A673 (cell line): ENCODE measurements around the gene GULP1. TPM values are rescaled to one million over a fixed set of nuclear protein-coding genes. Genes with fewer than 3 reads are reported as not detected.
A peak's percentile ranks its signal among the peaks of the same experiment; 100 is the strongest.

Source experiments
- BruUV-seq: library from RNA; stranded (reverse); fragments of 400-500 nt; replicated peaks from 2 replicates; lab custom pipeline; 2021; lab: Mats Ljungman, UMichigan
- CTCF ChIA-PET: fragments of 300-600 bp; sonication (Branson Sonifier 250); formaldehyde crosslinking; loops from one replicate; lab custom pipeline; 2022; ENCODE audit warnings: antibody characterized with exemption; lab: Charles Lee
- POLR2A ChIA-PET: fragments of 300-600 bp; sonication (Branson Sonifier 250); formaldehyde crosslinking; loops from one replicate; lab custom pipeline; 2022; ENCODE audit warnings: antibody characterized with exemption; ENCODE audit not compliant: low non-redundant PET; lab: Charles Lee
- DNase-seq: peaks from one replicate; pipeline ENCODE4 v3.0.0-alpha.2; 2015; ENCODE audit warnings: low spot score
- H3K27ac ChIP-seq: fragments of 200-600 bp; sonication (generic); 2 replicates; pipeline ENCODE4 v1.5.1; 2016; ENCODE audit warnings: mixed run types, low read depth, mild to moderate bottlenecking, mixed read lengths, antibody characterized with exemption, low read length; ENCODE audit not compliant: poor library complexity, severe bottlenecking
- H3K27me3 ChIP-seq: fragments of 200-600 bp; sonication (generic); replicated peaks from 2 replicates; pipeline ENCODE4 v1.6.1; 2017; ENCODE audit warnings: mixed run types, low read depth, mild to moderate bottlenecking, mixed read lengths, antibody characterized with exemption, low read length; ENCODE audit not compliant: insufficient read depth, poor library complexity
- H3K36me3 ChIP-seq: fragments of 200-600 bp; sonication (generic); 2 replicates; pipeline ENCODE4 v1.6.1; 2016; ENCODE audit warnings: mixed run types, mild to moderate bottlenecking, mixed read lengths, antibody characterized with exemption, low read length; ENCODE audit not compliant: insufficient read depth, poor library complexity, severe bottlenecking
- H3K4me1 ChIP-seq: fragments of 200-600 bp; sonication (generic); 2 replicates; pipeline ENCODE4 v1.6.1; 2017; ENCODE audit warnings: mixed run types, mild to moderate bottlenecking, mixed read lengths, antibody characterized with exemption, low read length; ENCODE audit not compliant: insufficient read depth, poor library complexity, severe bottlenecking
- H3K4me3 ChIP-seq: fragments of 200-600 bp; sonication (generic); 2 replicates; pipeline ENCODE4 v1.5.1; 2016; ENCODE audit warnings: low read depth, mixed run types, mild to moderate bottlenecking, mixed read lengths, low read length; ENCODE audit not compliant: poor library complexity, severe bottlenecking
- H3K9me3 ChIP-seq: fragments of 200-600 bp; sonication (generic); 2 replicates; pipeline ENCODE4 v1.6.1; 2016; ENCODE audit warnings: mixed run types, low read depth, mild to moderate bottlenecking, mixed read lengths, antibody characterized with exemption, low read length; ENCODE audit not compliant: poor library complexity, severe bottlenecking
- EZH2 ChIP-seq: fragments of 200-600 bp; sonication (generic); IDR thresholded peaks from 2 replicates; pipeline ENCODE4 v1.6.1; 2017; ENCODE audit warnings: borderline replicate concordance, low read depth, mild to moderate bottlenecking, mixed read lengths, antibody characterized with exemption, low read length; ENCODE audit not compliant: poor library complexity, severe bottlenecking
- intact Hi-C: fragments of 100-400 bp; cut with micrococcal nuclease; formaldehyde crosslinking; loops from one replicate; pipeline ENCODE4 v1.10.0; 2022; ENCODE audit not compliant: unreplicated experiment
- total RNA-seq: library from RNA; stranded (reverse); gene quantifications from 2 replicates; pipeline ENCODE4 v1.2.3, GENCODE V29; 2021
- TF ChIP-seq, protein P1 (sequence below): fragments of 300-800, 200-600 bp; sonication (generic); conservative IDR thresholded peaks from 2 replicates; pipeline ENCODE4 v1.5.1; 2017; ENCODE audit warnings: low read depth, mild to moderate bottlenecking, antibody characterized with exemption, low read length, moderate library complexity, mixed read lengths

The GULP1 gene
- total RNA-seq, 1 experiment from 2014 or later, result 7.2 TPM

DNA sequence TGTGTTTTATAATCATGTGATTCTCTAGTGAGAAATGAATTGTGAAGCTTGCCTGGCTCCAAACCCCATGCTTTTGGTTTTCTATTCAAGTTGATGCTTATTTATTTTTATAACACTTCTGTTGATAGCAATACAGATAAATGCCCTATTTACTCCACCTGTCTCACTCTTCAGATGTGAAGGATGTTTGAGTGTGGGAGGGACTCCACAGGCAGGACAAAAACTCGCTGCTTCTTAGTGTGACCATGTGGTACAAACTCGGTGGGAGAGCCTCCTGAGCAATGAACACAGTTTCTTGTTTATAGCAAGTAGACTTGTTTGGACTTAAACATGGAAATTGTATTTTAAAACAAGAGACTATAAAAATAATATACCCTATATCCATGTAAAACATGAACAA lies 219.7 kb downstream of the GULP1 start:
- no peak overlapping the region for H3K4me3 ChIP-seq
- intact Hi-C loops, result loop anchor here (5.0 kb wide), 2 partner anchors 219 to 664 kb away; partner anchors contain the start of gene GULP1
- no peak for DNase-seq
- no peak overlapping the region for H3K27ac ChIP-seq
- no peaks in the 10 kb centered on the region for H3K9me3 ChIP-seq
- ChIA-PET CTCF (no interaction called here), POLR2A (no interaction called here)
- H3K27me3 ChIP-seq, result no peaks in the 10 kb centered on the region
- peaks cover 8% of the 10 kb centered on the region for H3K4me1 ChIP-seq
- H3K36me3 ChIP-seq, result no peaks in the 10 kb centered on the region
- TF ChIP-seq, protein P1, sequence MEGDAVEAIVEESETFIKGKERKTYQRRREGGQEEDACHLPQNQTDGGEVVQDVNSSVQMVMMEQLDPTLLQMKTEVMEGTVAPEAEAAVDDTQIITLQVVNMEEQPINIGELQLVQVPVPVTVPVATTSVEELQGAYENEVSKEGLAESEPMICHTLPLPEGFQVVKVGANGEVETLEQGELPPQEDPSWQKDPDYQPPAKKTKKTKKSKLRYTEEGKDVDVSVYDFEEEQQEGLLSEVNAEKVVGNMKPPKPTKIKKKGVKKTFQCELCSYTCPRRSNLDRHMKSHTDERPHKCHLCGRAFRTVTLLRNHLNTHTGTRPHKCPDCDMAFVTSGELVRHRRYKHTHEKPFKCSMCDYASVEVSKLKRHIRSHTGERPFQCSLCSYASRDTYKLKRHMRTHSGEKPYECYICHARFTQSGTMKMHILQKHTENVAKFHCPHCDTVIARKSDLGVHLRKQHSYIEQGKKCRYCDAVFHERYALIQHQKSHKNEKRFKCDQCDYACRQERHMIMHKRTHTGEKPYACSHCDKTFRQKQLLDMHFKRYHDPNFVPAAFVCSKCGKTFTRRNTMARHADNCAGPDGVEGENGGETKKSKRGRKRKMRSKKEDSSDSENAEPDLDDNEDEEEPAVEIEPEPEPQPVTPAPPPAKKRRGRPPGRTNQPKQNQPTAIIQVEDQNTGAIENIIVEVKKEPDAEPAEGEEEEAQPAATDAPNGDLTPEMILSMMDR, result no peak
- no peak for TF ChIP-seq EZH2
- BruUV-seq, result no TSS peak

DNA sequence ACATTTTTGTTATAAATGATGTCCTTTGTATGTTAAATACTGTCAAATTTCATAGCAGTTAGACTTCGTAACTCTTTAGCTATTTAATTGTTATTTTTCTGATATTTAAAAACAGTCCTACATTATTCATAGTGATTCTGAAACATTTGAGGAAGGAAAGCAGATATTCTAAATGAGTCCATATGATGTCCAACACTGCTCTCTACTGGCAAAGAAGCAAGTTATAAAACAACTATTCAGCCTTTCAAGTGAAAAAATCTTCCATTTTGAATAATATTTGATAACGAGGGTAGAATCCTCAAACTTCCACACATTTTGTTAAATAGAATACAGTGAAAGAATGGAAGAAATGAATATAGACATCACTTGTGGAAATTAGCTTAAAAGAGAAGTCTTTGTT lies 220.8 kb downstream of the GULP1 start:
- Histone ChIP-seq H3K9me3 (no peaks in the 10 kb centered on the region), H3K36me3 (no peaks in the 10 kb centered on the region), H3K4me3 (no peak overlapping the region), H3K27me3 (no peaks in the 10 kb centered on the region), H3K27ac (no peak overlapping the region), H3K4me1 (peaks cover 8% of the 10 kb centered on the region)
- intact Hi-C loops, result loop anchor here (1.0 to 5.0 kb wide), 4 partner anchors 220 to 1012 kb away; partner anchors contain the start of gene GULP1
- ChIA-PET POLR2A (no interaction called here), CTCF (no interaction called here)
- no peak for TF ChIP-seq EZH2
- TF ChIP-seq, protein P1, result peak; percentile 71
- peak; percentile 78 for DNase-seq
- BruUV-seq, result no TSS peak

DNA sequence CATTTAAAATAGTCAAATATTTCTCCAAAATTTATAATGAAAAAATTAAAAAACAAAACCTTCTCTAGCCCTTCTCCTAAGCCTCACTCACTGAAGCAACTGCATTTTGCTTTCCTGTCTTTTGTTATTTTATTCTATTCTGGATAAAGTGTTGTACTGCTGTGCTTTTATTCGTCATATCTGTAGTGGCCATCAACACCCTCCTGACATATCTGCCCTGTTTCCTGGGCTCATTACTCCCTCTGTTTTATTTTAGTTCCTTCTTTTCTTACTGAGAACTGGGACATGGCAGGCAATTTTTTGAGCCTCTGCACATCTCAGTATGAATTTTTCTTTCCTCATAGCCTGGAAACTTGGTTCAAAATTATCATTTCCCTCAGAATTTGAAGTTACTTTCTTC lies 224.2 kb downstream of the GULP1 start:
- BruUV-seq, result no TSS peak
- Histone ChIP-seq H3K4me1 (peaks cover 8% of the 10 kb centered on the region), H3K9me3 (no peaks in the 10 kb centered on the region), H3K27ac (no peak overlapping the region), H3K36me3 (no peaks in the 10 kb centered on the region), H3K4me3 (no peak overlapping the region), H3K27me3 (no peaks in the 10 kb centered on the region)
- no peak for DNase-seq
- intact Hi-C loops, result no loop called here
- POLR2A ChIA-PET, result no interaction called here
- CTCF ChIA-PET, result no interaction called here
- TF ChIP-seq, protein P1, result no peak
